H9 (cell line): ENCODE results near the gene RECQL. TPM values are rescaled to one million over a fixed set of nuclear protein-coding genes. Genes with fewer than 3 reads are reported as not detected.

Source experiments
- DNase-seq: peaks from one replicate; pipeline ENCODE4 v3.0.0-alpha.2; 2017
- H2AFZ ChIP-seq: one replicate; pipeline ENCODE4 v1.6.1; 2013; ENCODE audit warnings: mild to moderate bottlenecking, low read length, control low read depth, moderate library complexity
- H2AK5ac ChIP-seq: 2 replicates; pipeline ENCODE4 v1.6.1; 2013; ENCODE audit warnings: low read length, control low read depth, mixed read lengths; ENCODE audit not compliant: insufficient read length
- H2BK120ac ChIP-seq: one replicate; pipeline ENCODE4 v1.6.1; 2013; ENCODE audit warnings: low read depth, mild to moderate bottlenecking, low read length, control low read depth, inconsistent platforms; ENCODE audit not compliant: poor library complexity, severe bottlenecking
- H2BK12ac ChIP-seq: 2 replicates; pipeline ENCODE4 v1.6.1; 2013; ENCODE audit warnings: low read length, control low read depth, mixed read lengths, low read depth; ENCODE audit not compliant: insufficient read length
- H2BK15ac ChIP-seq: 2 replicates; pipeline ENCODE4 v1.6.1; 2013; ENCODE audit warnings: low read depth, low read length, control low read depth
- H2BK20ac ChIP-seq: one replicate; pipeline ENCODE4 v1.6.1; 2013; ENCODE audit warnings: low read depth, mild to moderate bottlenecking, low read length, control low read depth, inconsistent platforms; ENCODE audit not compliant: poor library complexity, severe bottlenecking
- H2BK5ac ChIP-seq: 2 replicates; pipeline ENCODE4 v1.6.1; 2013; ENCODE audit warnings: low read length, control low read depth, mixed read lengths; ENCODE audit not compliant: insufficient read length
- H3K14ac ChIP-seq: 2 replicates; pipeline ENCODE4 v1.6.1; 2013; ENCODE audit warnings: low read length, control low read depth; ENCODE audit not compliant: insufficient read depth
- H3K18ac ChIP-seq: 2 replicates; pipeline ENCODE4 v1.6.1; 2013; ENCODE audit warnings: low read depth, mild to moderate bottlenecking, mixed read lengths, low read length, control low read depth; ENCODE audit not compliant: insufficient read length
- H3K23ac ChIP-seq: 2 replicates; pipeline ENCODE4 v1.6.1; 2013; ENCODE audit warnings: low read length, control low read depth, mixed read lengths, low read depth; ENCODE audit not compliant: insufficient read length
- H3K23me2 ChIP-seq: 2 replicates; pipeline ENCODE4 v1.6.1; 2013; ENCODE audit warnings: low read depth, mild to moderate bottlenecking, mixed read lengths, low read length, control low read depth; ENCODE audit not compliant: insufficient read length, poor library complexity, severe bottlenecking
- H3K27ac ChIP-seq: 2 replicates; pipeline ENCODE4 v1.5.1; 2013; ENCODE audit warnings: low read length, control low read depth, mixed read lengths, low read depth; ENCODE audit not compliant: insufficient read length
- H3K27me3 ChIP-seq: 2 replicates; pipeline ENCODE4 v1.6.1; 2013; ENCODE audit warnings: low read length, control low read depth, inconsistent platforms; ENCODE audit not compliant: insufficient read depth
- H3K4ac ChIP-seq: 2 replicates; pipeline ENCODE4 v1.6.1; 2013; ENCODE audit warnings: low read depth, mild to moderate bottlenecking, control low read depth, inconsistent platforms, low read length, moderate library complexity
- H3K4me1 ChIP-seq: 2 replicates; pipeline ENCODE4 v1.6.1; 2013; ENCODE audit warnings: low read length, control low read depth, inconsistent platforms; ENCODE audit not compliant: insufficient read depth
- H3K4me2 ChIP-seq: 2 replicates; pipeline ENCODE4 v1.6.1; 2013; ENCODE audit warnings: low read length, control low read depth, mixed read lengths; ENCODE audit not compliant: insufficient read length, insufficient read depth
- H3K56ac ChIP-seq: 2 replicates; pipeline ENCODE4 v1.6.1; 2013; ENCODE audit warnings: low read depth, mild to moderate bottlenecking, mixed read lengths, low read length, control low read depth; ENCODE audit not compliant: insufficient read length
- H3K79me1 ChIP-seq: 2 replicates; pipeline ENCODE4 v1.6.1; 2013; ENCODE audit warnings: low read depth, mild to moderate bottlenecking, moderate library complexity, low read length, control low read depth, inconsistent platforms; ENCODE audit not compliant: insufficient read depth, poor library complexity, severe bottlenecking
- H3K79me2 ChIP-seq: 2 replicates; pipeline ENCODE4 v1.6.1; 2013; ENCODE audit warnings: low read length, control low read depth, inconsistent platforms; ENCODE audit not compliant: insufficient read depth
- H3K9ac ChIP-seq: 2 replicates; pipeline ENCODE4 v1.6.1; 2013; ENCODE audit warnings: low read length, control low read depth, mixed read lengths; ENCODE audit not compliant: insufficient read length; ENCODE audit errors: extremely low read depth
- H3K9me3 ChIP-seq: one replicate; pipeline ENCODE4 v1.6.1; 2013; ENCODE audit warnings: low read depth, low read length, inconsistent platforms; ENCODE audit not compliant: control insufficient read depth
- H3T11ph ChIP-seq: one replicate; pipeline ENCODE4 v1.6.1; 2013; ENCODE audit warnings: mild to moderate bottlenecking, low read length, control low read depth, inconsistent platforms
- H4K20me1 ChIP-seq: one replicate; pipeline ENCODE4 v1.6.1; 2013; ENCODE audit not compliant: control insufficient read depth, insufficient read length, insufficient read depth
- H4K5ac ChIP-seq: 2 replicates; pipeline ENCODE4 v1.6.1; 2013; ENCODE audit warnings: low read depth, mild to moderate bottlenecking, mixed read lengths, low read length, control low read depth; ENCODE audit not compliant: insufficient read length
- H4K8ac ChIP-seq: replicated peaks from 2 replicates; pipeline ENCODE4 v1.6.1; 2013; ENCODE audit warnings: low read length, control low read depth, mixed read lengths, low read depth; ENCODE audit not compliant: insufficient read length
- H4K91ac ChIP-seq: 2 replicates; pipeline ENCODE4 v1.6.1; 2013; ENCODE audit warnings: low read depth, mild to moderate bottlenecking, moderate library complexity, mixed read lengths, low read length, control low read depth; ENCODE audit not compliant: insufficient read length
- H3K27ac Mint-ChIP-seq, 3 experiments: 2 replicates in 2 of 3; 3 replicates in 1 of 3; pipeline ENCODE4 v1.8.0; 2020 to 2021; ENCODE audit warnings: mixed read lengths in 3 of 3, mild to moderate bottlenecking in 1 of 3, moderate library complexity in 1 of 3
- H3K27me3 Mint-ChIP-seq: 2 replicates; pipeline ENCODE4 v1.8.0; 2021; ENCODE audit warnings: low read depth, mild to moderate bottlenecking, moderate library complexity, mixed read lengths
- H3K36me3 Mint-ChIP-seq, 3 experiments: 2 replicates in 2 of 3; 3 replicates in 1 of 3; pipeline ENCODE4 v1.8.0; 2020 to 2021; ENCODE audit warnings: low read depth in 3 of 3, mixed read lengths in 3 of 3; ENCODE audit not compliant: insufficient read depth in 1 of 3
- H3K4me1 Mint-ChIP-seq, 2 experiments: 2 replicates each; pipeline ENCODE4 v1.8.0; 2020; ENCODE audit warnings: mixed read lengths in 2 of 2
- H3K4me3 Mint-ChIP-seq, 2 experiments: 2 replicates in 1 of 2; 3 replicates in 1 of 2; pipeline ENCODE4 v1.8.0; 2020 to 2021; ENCODE audit warnings: mild to moderate bottlenecking in 2 of 2, mixed read lengths in 2 of 2, moderate library complexity in 1 of 2
- H3K9me3 Mint-ChIP-seq, 2 experiments: 2 replicates in 1 of 2; 3 replicates in 1 of 2; pipeline ENCODE4 v1.8.0; 2020; ENCODE audit warnings: mild to moderate bottlenecking in 2 of 2, mixed read lengths in 2 of 2, moderate library complexity in 1 of 2
- CTCF ChIP-seq: fragments of 200-600 bp; sonication (generic); conservative IDR thresholded peaks from 3 replicates; pipeline ENCODE4 v1.8.0; 2021; ENCODE audit warnings: antibody characterized with exemption, mild to moderate bottlenecking
- WGBS: extraction: QIAGEN DNeasy Blood & Tissue Kit; methylation state at CpG from one replicate; pipeline ENCODE4 v1.1.7; 2013; ENCODE audit warnings: missing lambda C conversion rate, low lambda C conversion rate, mixed read lengths; ENCODE audit not compliant: insufficient read length; ENCODE audit errors: extremely low coverage; 5-methylcytosine and 5-hydroxymethylcytosine counted together
- total RNA-seq: library from RNA; stranded (reverse); gene quantifications from 2 replicates; pipeline ENCODE4 v1.2.1, GENCODE V29; 2021

Gene RECQL
- total RNA-seq, 1 experiment from 2014 or later, result 41.0 TPM

DNA sequence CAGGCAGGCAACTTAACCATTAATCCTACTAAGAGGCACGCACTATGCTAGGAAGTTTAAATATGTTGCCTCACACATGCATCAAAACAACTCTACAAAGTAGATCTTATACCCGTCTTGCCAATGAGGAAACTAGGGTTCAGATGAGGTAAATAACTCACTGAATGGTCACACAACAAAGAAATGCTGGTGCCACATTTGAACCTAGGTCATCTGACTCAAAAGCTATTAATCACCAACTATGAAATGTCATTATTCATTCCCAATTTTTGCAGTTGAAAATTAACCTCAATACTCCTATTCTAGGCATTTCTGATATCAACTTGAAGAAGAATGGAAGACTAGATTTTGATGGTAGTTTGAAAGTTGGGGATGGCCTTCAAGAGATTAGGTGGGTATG lies 66.7 kb downstream of the RECQL start:
- Histone ChIP-seq H3K4me1 (no peaks in the 10 kb centered on the region), H3K18ac (no peak overlapping the region), H2BK12ac (no peak overlapping the region), H3K4ac (no peak overlapping the region), H2BK15ac (no peak overlapping the region), H2AK5ac (no peak overlapping the region), H3K79me1 (no peaks in the 10 kb centered on the region), H3K14ac (no peak overlapping the region), H4K20me1 (no peaks in the 10 kb centered on the region), H3K79me2 (no peaks in the 10 kb centered on the region), H3K23me2 (peaks cover 4% of the 10 kb centered on the region), H3K23ac (no peak overlapping the region), H2BK120ac (no peak overlapping the region), H2AFZ (no peak overlapping the region), H2BK20ac (no peak overlapping the region), H3K9ac (no peak overlapping the region), H3K27ac (no peak overlapping the region), H4K8ac (no peak overlapping the region), H2BK5ac (no peak overlapping the region), H4K91ac (no peak overlapping the region), H3K56ac (no peak overlapping the region), H3K9me3 (no peaks in the 10 kb centered on the region), H4K5ac (no peak overlapping the region), H3K4me2 (no peak overlapping the region), H3T11ph (no peak overlapping the region), H3K27me3 (no peaks in the 10 kb centered on the region)
- no peak overlapping the region for H3K27ac Mint-ChIP-seq
- no peak overlapping the region for H3K4me3 Mint-ChIP-seq
- no peak for DNase-seq
- TF ChIP-seq CTCF, result no peak
- peaks cover 5 to 7% of the 10 kb centered on the region in 2 experiments; a peak in 3 of 4 replicates for H3K4me1 Mint-ChIP-seq
- no peaks in the 10 kb centered on the region for H3K36me3 Mint-ChIP-seq
- WGBS, result no CpG with 5 or more reads among the region's 2 CpGs
- H3K9me3 Mint-ChIP-seq, result peaks cover 0 to 2% of the 10 kb centered on the region in 2 experiments; a peak in 2 of 5 replicates
- H3K27me3 Mint-ChIP-seq, result peaks cover 25% of the 10 kb centered on the region
